GM23248 (cell line): ENCODE results near the gene SGPP1.

Experiments used
- EZH2 ChIP-seq: fragments of 200-600 bp; sonication (generic); IDR thresholded peaks from 2 replicates; pipeline ENCODE4 v1.6.1; 2018; ENCODE audit warnings: antibody characterized with exemption, mild to moderate bottlenecking; ENCODE audit not compliant: insufficient read depth, poor library complexity, severe bottlenecking
- EZH2phosphoT487 ChIP-seq: fragments of 200-600 bp; sonication (generic); IDR thresholded peaks from 2 replicates; pipeline ENCODE4 v1.6.1; 2018; ENCODE audit warnings: antibody characterized with exemption, moderate library complexity, mild to moderate bottlenecking, low read depth; ENCODE audit not compliant: insufficient read depth

- TF ChIP-seq EZH2phosphoT487: no peak
- TF ChIP-seq EZH2: no peak
Observed at GRCh38 chr14:63764103-63764502, 36.2 kb upstream of the SGPP1 start.
